Kidney (tissue), 14 donors: ENCODE results near the gene SERPINA4. TPM values are rescaled to one million over a fixed set of nuclear protein-coding genes. Genes with fewer than 3 reads are reported as not detected.

Experiments
- DNase-seq, 5 donors: peaks; one replicate each; pipeline ENCODE4 v3.0.0-alpha.2; 2013 to 2020
- FAIRE-seq: peaks from 2 replicates; lab custom pipeline; 2012; peaks lifted over from hg19 to GRCh38; lab: Jason Lieb, UNC
- H3K27ac ChIP-seq, 2 donors: one replicate each; pipeline ENCODE4 v1.7.0; 2013; ENCODE audit warnings: low read depth in 2 of 2, low read length in 2 of 2, inconsistent platforms in 1 of 2
- H3K27me3 ChIP-seq: one replicate; pipeline ENCODE4 v1.7.1; 2013; ENCODE audit warnings: low read length, inconsistent platforms; ENCODE audit not compliant: control insufficient read depth, insufficient read depth
- H3K36me3 ChIP-seq, 3 donors: one replicate each; pipeline versions ENCODE4 v1.7.0 to v1.7.1; 2013; ENCODE audit warnings: low read length in 3 of 3, control low read depth in 1 of 3, inconsistent platforms in 1 of 3; ENCODE audit not compliant: insufficient read depth in 3 of 3, control insufficient read depth in 2 of 3
- H3K4me1 ChIP-seq, 3 donors: one replicate each; pipeline versions ENCODE4 v1.7.0 to v1.7.1; 2013; ENCODE audit warnings: low read length in 3 of 3, inconsistent platforms in 1 of 3, low read depth in 1 of 3; ENCODE audit not compliant: control insufficient read depth in 2 of 3, insufficient read depth in 2 of 3
- H3K4me3 ChIP-seq, 3 donors: one replicate each; pipeline versions ENCODE4 v1.7.0 to v1.8.1; 2013; ENCODE audit warnings: low read length in 3 of 3, control low read depth in 1 of 3, inconsistent platforms in 1 of 3
- H3K9ac ChIP-seq, 3 donors: one replicate each; pipeline versions ENCODE4 v1.7.0 to v1.7.1; 2013; ENCODE audit warnings: low read length in 3 of 3, control low read depth in 1 of 3, inconsistent platforms in 1 of 3
- H3K9me3 ChIP-seq, 3 donors: one replicate each; pipeline versions ENCODE4 v1.7.0 to v1.7.1; 2013; ENCODE audit warnings: low read length in 3 of 3, control low read depth in 1 of 3, inconsistent platforms in 1 of 3; ENCODE audit not compliant: control insufficient read depth in 2 of 3, insufficient read depth in 1 of 3
- intact Hi-C: fragments of 100-400 bp; cut with DNase I; formaldehyde crosslinking; loops from one replicate; pipeline ENCODE4 v1.11.1; 2022
- polyA plus RNA-seq: library from polyadenylated mRNA; stranded (reverse); fragments of 350-450 nt; fragmentation: Illumina TruSeq; extraction: RNeasy Lipid Tissue Mini Kit (QIAGEN cat#74804); gene quantifications from one replicate; pipeline ENCODE4 v1.2.3, GENCODE V29; 2014; ENCODE audit warnings: low read depth, low replicate concordance; ENCODE audit not compliant: insufficient read depth
- total RNA-seq: library from RNA; stranded (reverse); fragmentation: NEBNext Ultra II Directional; extraction: Animal tissue kit (Norgen Biotek cat#: 25700); gene quantifications from one replicate; pipeline ENCODE4 v1.2.1, GENCODE V29; 2021
- TF ChIP-seq, protein P1 (sequence below): IDR thresholded peaks from 3 replicates; pipeline ENCODE4 v1.5.1; 2012; ENCODE audit warnings: mild to moderate bottlenecking, moderate library complexity, borderline replicate concordance; ENCODE audit not compliant: insufficient read depth; ENCODE audit errors: extremely low read depth
- donor health status: control.
- donor health status: control.
- donor health status: control.
- donor health status: control.
- donor health status: control.
- donor health status: DM: yes; HTN: yes; CAD: no.
- donor health status: Normal renal cell carcinoma (clear cell type).

SERPINA4 gene
- total and polyA plus RNA-seq, 2 donors from 2014 or later = 6.1 to 28.3 TPM

DNA sequence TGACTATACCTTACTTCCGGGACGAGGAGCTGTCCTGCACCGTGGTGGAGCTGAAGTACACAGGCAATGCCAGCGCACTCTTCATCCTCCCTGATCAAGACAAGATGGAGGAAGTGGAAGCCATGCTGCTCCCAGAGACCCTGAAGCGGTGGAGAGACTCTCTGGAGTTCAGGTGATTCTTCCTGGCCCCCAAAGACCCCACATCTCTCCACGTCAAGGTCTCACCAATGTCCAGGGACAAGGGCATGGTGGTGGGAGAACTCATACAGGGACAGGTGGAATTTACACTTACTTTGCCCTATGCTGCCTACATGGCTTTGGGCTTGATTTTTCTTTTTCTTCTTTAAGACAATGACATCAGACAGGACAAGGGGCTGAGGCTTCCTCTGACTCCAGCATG is 58.1 kb downstream of the SERPINA4 start:
- TF ChIP-seq, protein P1, sequence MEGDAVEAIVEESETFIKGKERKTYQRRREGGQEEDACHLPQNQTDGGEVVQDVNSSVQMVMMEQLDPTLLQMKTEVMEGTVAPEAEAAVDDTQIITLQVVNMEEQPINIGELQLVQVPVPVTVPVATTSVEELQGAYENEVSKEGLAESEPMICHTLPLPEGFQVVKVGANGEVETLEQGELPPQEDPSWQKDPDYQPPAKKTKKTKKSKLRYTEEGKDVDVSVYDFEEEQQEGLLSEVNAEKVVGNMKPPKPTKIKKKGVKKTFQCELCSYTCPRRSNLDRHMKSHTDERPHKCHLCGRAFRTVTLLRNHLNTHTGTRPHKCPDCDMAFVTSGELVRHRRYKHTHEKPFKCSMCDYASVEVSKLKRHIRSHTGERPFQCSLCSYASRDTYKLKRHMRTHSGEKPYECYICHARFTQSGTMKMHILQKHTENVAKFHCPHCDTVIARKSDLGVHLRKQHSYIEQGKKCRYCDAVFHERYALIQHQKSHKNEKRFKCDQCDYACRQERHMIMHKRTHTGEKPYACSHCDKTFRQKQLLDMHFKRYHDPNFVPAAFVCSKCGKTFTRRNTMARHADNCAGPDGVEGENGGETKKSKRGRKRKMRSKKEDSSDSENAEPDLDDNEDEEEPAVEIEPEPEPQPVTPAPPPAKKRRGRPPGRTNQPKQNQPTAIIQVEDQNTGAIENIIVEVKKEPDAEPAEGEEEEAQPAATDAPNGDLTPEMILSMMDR = no peak
- H3K9ac ChIP-seq = no peak overlapping the region
- peaks cover 0 to 33% (median 7%) of the 10 kb centered on the region in 3 donors for H3K9me3 ChIP-seq
- H3K36me3 ChIP-seq = no peaks in the 10 kb centered on the region
- no peak overlapping the region for H3K27ac ChIP-seq
- FAIRE-seq = no peak
- H3K4me1 ChIP-seq = no peaks in the 10 kb centered on the region
- H3K27me3 ChIP-seq = no peaks in the 10 kb centered on the region
- no peak for DNase-seq
- intact Hi-C loops = no loop called here
- no peak overlapping the region for H3K4me3 ChIP-seq

Other genes starting within 250 kb of the SERPINA4 start
- gene SERPINA6, start 238.1 kb upstream of the SERPINA4 start, total RNA-seq = 1.7 TPM
- gene SERPINA6, start 238.1 kb upstream of the SERPINA4 start, polyA plus RNA-seq = 12.9 TPM
- gene SERPINA2, start 194.7 kb upstream of the SERPINA4 start, total RNA-seq = not detected
- not detected for gene SERPINA2, start 194.7 kb upstream of the SERPINA4 start, polyA plus RNA-seq
- gene SERPINA1, start 172.8 kb upstream of the SERPINA4 start, total RNA-seq = 1,861 TPM
- 2,184 TPM for gene SERPINA1, start 172.8 kb upstream of the SERPINA4 start, polyA plus RNA-seq
- not detected for gene SERPINA11, start 108.6 kb upstream of the SERPINA4 start, total RNA-seq
- not detected for gene SERPINA11, start 108.6 kb upstream of the SERPINA4 start, polyA plus RNA-seq
- gene SERPINA9, start 85.2 kb upstream of the SERPINA4 start, total RNA-seq = not detected
- gene SERPINA9, start 85.2 kb upstream of the SERPINA4 start, polyA plus RNA-seq = not detected
- not detected for gene SERPINA12, start 52.0 kb upstream of the SERPINA4 start, total RNA-seq
- not detected for gene SERPINA12, start 52.0 kb upstream of the SERPINA4 start, polyA plus RNA-seq
- 85.1 TPM for gene SERPINA5, start 20.0 kb downstream of the SERPINA4 start, total RNA-seq
- gene SERPINA5, start 20.0 kb downstream of the SERPINA4 start, polyA plus RNA-seq = 522 TPM
- gene SERPINA3, start 50.9 kb downstream of the SERPINA4 start, total RNA-seq = 1,762 TPM
- gene SERPINA3, start 50.9 kb downstream of the SERPINA4 start, polyA plus RNA-seq = 786 TPM
- gene GSC, start 208.7 kb downstream of the SERPINA4 start, total RNA-seq = not detected
- gene GSC, start 208.7 kb downstream of the SERPINA4 start, polyA plus RNA-seq = not detected